NB4 (cell line): ENCODE data around the gene TBX2.

Source experiments
- CTCF ChIP-seq: IDR thresholded peaks from one replicate; pipeline ENCODE4 v1.5.1; 2012; ENCODE audit warnings: low read depth, low read length
- MYC ChIP-seq: IDR thresholded peaks from 2 replicates; pipeline ENCODE4 v1.6.1; 2011; ENCODE audit warnings: low read depth, low read length
- POLR2A ChIP-seq: IDR thresholded peaks from 2 replicates; pipeline ENCODE4 v1.6.1; 2011; ENCODE audit warnings: mild to moderate bottlenecking; ENCODE audit not compliant: insufficient read length; ENCODE audit errors: extremely low read depth

- TF ChIP-seq POLR2A = no peak
- TF ChIP-seq CTCF = no peak
- TF ChIP-seq MYC = no peak
These were observed 27.9 kb downstream of the TBX2 start for GRCh38 chr17:61427567-61427966.
